Breast epithelium (tissue), 4 donors: ENCODE data around the gene DDX56. TPM values are rescaled to one million over a fixed set of nuclear protein-coding genes. Genes with fewer than 3 reads are reported as not detected.

ENCODE experiments used
- DNase-seq, 2 donors: peaks; one replicate each; pipeline ENCODE4 v3.0.0-alpha.2; 2019; ENCODE audit warnings: low spot score in 2 of 2
- H3K27ac ChIP-seq, 2 donors: fragments of 200-600 bp; sonication (generic) in 1 of 2; one replicate each; pipeline ENCODE4 v1.5.1; 2016 to 2019; ENCODE audit warnings: mild to moderate bottlenecking in 1 of 2
- H3K27me3 ChIP-seq, 2 donors: fragments of 200-600 bp; sonication (generic) in 1 of 2; one replicate each; pipeline versions ENCODE4 v1.5.1 to v1.6.0; 2017 to 2019; ENCODE audit warnings: control low read depth in 1 of 2, mild to moderate bottlenecking in 1 of 2
- H3K36me3 ChIP-seq: fragments of 200-600 bp; one replicate; pipeline ENCODE4 v1.5.1; 2019
- H3K4me1 ChIP-seq, 2 donors: fragments of 200-600 bp; sonication (generic); one replicate each; pipeline ENCODE4 v1.5.1; 2016 to 2019; ENCODE audit warnings: control low read depth in 1 of 2
- H3K4me3 ChIP-seq, 3 donors: fragments of 200-600 bp; sonication (generic); 1 replicate in 2 of 3; 2 replicates in 1 of 3; pipeline ENCODE4 v1.5.1; 2016 to 2019; ENCODE audit warnings: mild to moderate bottlenecking in 3 of 3, moderate library complexity in 2 of 3
- H3K9me3 ChIP-seq, 2 donors: fragments of 200-600 bp; sonication (generic) in 1 of 2; one replicate each; pipeline ENCODE4 v1.5.1; 2016 to 2019; ENCODE audit warnings: control low read depth in 1 of 2
- POLR2A ChIP-seq: fragments of 450-650 bp; IDR thresholded peaks from one replicate; pipeline ENCODE4 v1.6.1; 2016; ENCODE audit warnings: antibody characterized with exemption, mild to moderate bottlenecking, moderate library complexity
- POLR2AphosphoS5 ChIP-seq, 3 donors: sonication (generic); formaldehyde crosslinking; IDR thresholded peaks; one replicate each; pipeline ENCODE4 v1.6.1; 2017; ENCODE audit warnings: antibody characterized with exemption in 3 of 3
- intact Hi-C: fragments of 100-400 bp; cut with DNase I; formaldehyde crosslinking; loops from one replicate; pipeline ENCODE4 v1.15.1; 2023; ENCODE audit warnings: low total_unique reads
- total RNA-seq, 3 donors: library from RNA; depleted of rRNA; stranded (reverse); fragments of >200 nt; gene quantifications; one replicate each; pipeline ENCODE4 v1.1.0, GENCODE V29; 2016
- TF ChIP-seq, protein P1 (sequence below), 3 donors: fragments of 450-650 bp; IDR thresholded peaks; one replicate each; pipeline ENCODE4 v1.5.1; 2016 to 2017; ENCODE audit warnings: antibody characterized with exemption in 3 of 3, mild to moderate bottlenecking in 3 of 3, moderate library complexity in 3 of 3

The DDX56 gene
- total RNA-seq, 3 donors from 2014 or later = 48.6 to 61.9 (median 61.8) TPM

DNA sequence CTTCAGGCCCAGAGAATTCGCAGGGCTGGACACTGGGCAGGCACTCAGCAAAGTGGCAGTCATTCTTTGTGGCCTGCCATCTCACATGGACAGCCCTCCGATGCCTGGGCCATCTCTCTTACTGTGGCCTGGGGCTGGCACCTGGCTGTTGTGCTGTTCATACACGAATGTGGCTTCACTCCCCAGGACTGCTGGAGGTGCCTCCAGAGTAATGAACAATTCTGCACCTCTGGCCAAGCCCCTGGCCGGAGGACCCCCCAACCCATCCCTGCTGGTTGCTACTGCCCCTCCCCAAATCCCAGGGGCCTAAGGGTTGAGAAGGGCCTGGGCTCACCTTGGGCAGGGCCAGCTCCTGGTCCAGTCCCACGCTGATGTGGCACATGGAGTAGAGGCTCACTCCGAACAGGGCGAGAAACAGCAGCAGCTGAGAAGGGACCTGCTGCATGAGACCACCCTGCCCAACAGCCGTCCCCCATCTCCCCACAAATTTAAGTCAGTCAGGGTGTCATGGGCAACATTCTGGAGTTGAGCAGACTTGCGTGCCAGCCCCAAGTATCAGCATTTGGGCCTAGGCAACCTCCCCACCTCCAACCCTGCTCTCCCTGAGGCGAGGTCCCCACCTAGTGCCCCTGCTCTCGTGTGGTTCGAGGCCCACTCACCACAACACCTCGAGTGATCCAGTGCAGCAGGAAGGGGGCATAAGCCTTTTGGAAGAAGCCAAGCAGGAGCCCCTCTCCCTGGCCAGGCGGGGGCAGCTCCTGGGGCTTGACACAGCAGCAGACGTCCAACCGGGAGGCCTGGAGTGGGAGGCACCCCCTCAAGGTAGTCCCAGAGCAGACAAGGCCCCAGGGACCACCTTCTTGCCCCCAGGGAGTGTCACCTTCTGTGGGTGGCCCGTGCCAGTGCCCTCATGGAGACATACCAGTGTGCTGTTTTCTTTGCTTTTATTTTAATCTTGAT is 42.0 kb downstream of the DDX56 start:
- Histone ChIP-seq H3K27me3 (no peaks in the 10 kb centered on the region), H3K9me3 (peaks cover 5 to 6% of the 10 kb centered on the region in 2 donors), H3K27ac (no peak overlapping the region), H3K36me3 (no peaks in the 10 kb centered on the region), H3K4me1 (no peaks in the 10 kb centered on the region), H3K4me3 (no peak overlapping the region)
- no peak for DNase-seq
- intact Hi-C loops = no loop called here
- TF ChIP-seq, protein P1, sequence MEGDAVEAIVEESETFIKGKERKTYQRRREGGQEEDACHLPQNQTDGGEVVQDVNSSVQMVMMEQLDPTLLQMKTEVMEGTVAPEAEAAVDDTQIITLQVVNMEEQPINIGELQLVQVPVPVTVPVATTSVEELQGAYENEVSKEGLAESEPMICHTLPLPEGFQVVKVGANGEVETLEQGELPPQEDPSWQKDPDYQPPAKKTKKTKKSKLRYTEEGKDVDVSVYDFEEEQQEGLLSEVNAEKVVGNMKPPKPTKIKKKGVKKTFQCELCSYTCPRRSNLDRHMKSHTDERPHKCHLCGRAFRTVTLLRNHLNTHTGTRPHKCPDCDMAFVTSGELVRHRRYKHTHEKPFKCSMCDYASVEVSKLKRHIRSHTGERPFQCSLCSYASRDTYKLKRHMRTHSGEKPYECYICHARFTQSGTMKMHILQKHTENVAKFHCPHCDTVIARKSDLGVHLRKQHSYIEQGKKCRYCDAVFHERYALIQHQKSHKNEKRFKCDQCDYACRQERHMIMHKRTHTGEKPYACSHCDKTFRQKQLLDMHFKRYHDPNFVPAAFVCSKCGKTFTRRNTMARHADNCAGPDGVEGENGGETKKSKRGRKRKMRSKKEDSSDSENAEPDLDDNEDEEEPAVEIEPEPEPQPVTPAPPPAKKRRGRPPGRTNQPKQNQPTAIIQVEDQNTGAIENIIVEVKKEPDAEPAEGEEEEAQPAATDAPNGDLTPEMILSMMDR (IDR thresholded peaks at IDR 0.05) = no peak
- no peak for TF ChIP-seq POLR2A
- no peak for TF ChIP-seq POLR2AphosphoS5 (IDR thresholded peaks at IDR 0.05)

DNA sequence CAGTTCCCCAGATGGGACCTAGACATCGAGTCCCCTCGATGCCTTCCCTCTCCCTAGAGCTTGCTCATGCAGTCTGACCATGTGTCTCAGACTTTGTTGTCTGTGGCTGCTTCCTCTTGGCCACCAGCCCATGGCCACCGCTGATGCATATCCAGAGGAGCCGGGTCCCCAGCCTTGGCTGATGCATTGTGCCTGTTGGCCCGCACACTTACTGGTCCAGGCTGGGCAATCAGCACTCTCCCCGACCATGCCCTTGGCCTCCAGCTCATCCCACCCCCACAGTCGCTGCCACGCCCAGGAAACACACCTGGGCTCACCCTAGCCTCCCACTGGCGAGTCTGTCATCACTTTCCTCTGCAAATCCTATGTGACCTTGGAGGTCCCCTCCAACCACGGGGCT is 42.7 kb downstream of the DDX56 start:
- DNase-seq = peak in 1 of 2 donors; percentile 48
- intact Hi-C loops = no loop called here

DNA sequence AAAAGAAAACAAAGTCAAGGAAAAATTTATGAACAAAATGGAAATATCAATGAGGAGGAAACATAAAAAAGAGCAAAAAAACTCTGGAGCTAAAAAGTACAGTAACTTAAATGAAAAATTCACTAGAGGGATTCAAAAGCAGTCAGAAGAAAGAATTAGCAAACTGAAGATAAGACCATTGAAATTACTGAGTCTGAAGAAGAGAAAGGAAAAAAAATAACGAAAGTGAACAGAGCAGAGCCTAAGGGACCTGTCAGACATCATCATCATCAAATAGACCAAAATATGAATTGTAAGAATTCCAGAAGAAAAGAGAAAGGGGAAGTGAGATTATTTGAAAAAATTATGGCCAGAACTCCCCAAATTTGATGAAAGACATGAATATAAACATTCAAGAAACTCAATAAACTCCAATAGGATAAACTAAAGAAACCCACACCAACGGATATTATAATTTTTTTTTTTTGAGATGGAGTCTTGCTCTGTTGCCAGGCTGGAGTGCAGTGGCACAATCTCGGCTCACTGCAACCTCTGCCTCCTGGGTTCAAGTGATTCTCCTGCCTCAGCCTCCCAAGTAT is 48.8 kb downstream of the DDX56 start:
- DNase-seq = no peak
- intact Hi-C loops = no loop called here
- TF ChIP-seq POLR2A = no peak
- TF ChIP-seq, protein P1 (IDR thresholded peaks at IDR 0.05) = no peak
- no peak for TF ChIP-seq POLR2AphosphoS5 (IDR thresholded peaks at IDR 0.05)
- Histone ChIP-seq H3K27me3 (no peaks in the 10 kb centered on the region), H3K27ac (no peak overlapping the region), H3K4me3 (no peak overlapping the region), H3K9me3 (peaks cover 22 to 25% of the 10 kb centered on the region in 2 donors), H3K4me1 (no peaks in the 10 kb centered on the region), H3K36me3 (no peaks in the 10 kb centered on the region)

More for the DNA sequence above, 42.7 kb downstream of the DDX56 start:
- peaks cover 12 to 13% of the 10 kb centered on the region in 2 donors for H3K9me3 ChIP-seq
- H3K27me3 ChIP-seq = no peaks in the 10 kb centered on the region
- no peak overlapping the region for H3K4me3 ChIP-seq
- TF ChIP-seq, protein P1 (IDR thresholded peaks at IDR 0.05) = no peak
- TF ChIP-seq POLR2AphosphoS5 (IDR thresholded peaks at IDR 0.05) (no peak), POLR2A (no peak)
- no peak overlapping the region for H3K27ac ChIP-seq
- H3K36me3 ChIP-seq = no peaks in the 10 kb centered on the region
- no peaks in the 10 kb centered on the region for H3K4me1 ChIP-seq

DNA sequence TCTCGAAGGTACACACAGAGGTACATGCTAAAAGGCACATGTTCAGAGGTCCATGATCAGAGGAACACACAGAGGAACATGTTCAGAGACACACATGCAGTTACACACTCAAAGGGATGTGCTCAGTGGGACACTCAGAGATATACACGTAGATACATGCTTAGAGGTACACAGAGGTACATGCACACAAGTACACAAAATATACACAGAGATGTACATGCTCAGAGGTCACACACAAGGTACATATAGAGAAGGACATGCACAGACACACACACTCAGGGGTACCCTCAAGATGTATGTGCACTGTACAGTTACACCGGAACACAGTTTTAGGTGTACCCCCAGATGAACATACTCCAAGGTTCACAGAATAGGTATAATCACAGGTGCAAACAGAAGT is 51.4 kb downstream of the DDX56 start:
- H3K36me3 ChIP-seq = no peaks in the 10 kb centered on the region
- no peaks in the 10 kb centered on the region for H3K27me3 ChIP-seq
- TF ChIP-seq POLR2AphosphoS5 (IDR thresholded peaks at IDR 0.05) (no peak), POLR2A (no peak)
- TF ChIP-seq, protein P1 (IDR thresholded peaks at IDR 0.05) = no peak
- H3K9me3 ChIP-seq = peaks cover 17 to 25% of the 10 kb centered on the region in 2 donors
- no peak overlapping the region for H3K27ac ChIP-seq
- H3K4me3 ChIP-seq = no peak overlapping the region
- intact Hi-C loops = no loop called here
- DNase-seq = no peak
- no peaks in the 10 kb centered on the region for H3K4me1 ChIP-seq
